Measurements from ENCODE around the gene KYNU.

Gene KYNU

GRCh38 chr2:142907653-142908052 is 30.2 kb downstream of the KYNU start:
- no peak for DNase-seq (ENCODE audit: low read depth)
- H3K4me3 ChIP-seq (replicated peaks; ENCODE audit: low read depth, low read length), result no peak overlapping the region
- TF ChIP-seq CTCF (IDR thresholded peaks at IDR 0.05; ENCODE audit: low read length, missing control alignments), result no peak

GRCh38 chr2:142914507-142915313 is 37.2 kb downstream of the KYNU start:
- DNase-seq (ENCODE audit: low read depth), result no peak
- H3K4me3 ChIP-seq (replicated peaks; ENCODE audit: low read depth, low read length), result no peak overlapping the region
- no peak for TF ChIP-seq CTCF (IDR thresholded peaks at IDR 0.05; ENCODE audit: low read length, missing control alignments)

GRCh38 chr2:142915502-142915901 is 38.0 kb downstream of the KYNU start:
- no peak overlapping the region for H3K4me3 ChIP-seq (replicated peaks; ENCODE audit: low read depth, low read length)
- DNase-seq (ENCODE audit: low read depth), result no peak
- TF ChIP-seq CTCF (IDR thresholded peaks at IDR 0.05; ENCODE audit: low read length, missing control alignments), result no peak

GRCh38 chr2:142918624-142919023 is 41.2 kb downstream of the KYNU start:
- no peak overlapping the region for H3K4me3 ChIP-seq (replicated peaks; ENCODE audit: low read depth, low read length)
- no peak for DNase-seq (ENCODE audit: low read depth)
- no peak for TF ChIP-seq CTCF (IDR thresholded peaks at IDR 0.05; ENCODE audit: low read length, missing control alignments)

GRCh38 chr2:142920571-142920970 is 43.1 kb downstream of the KYNU start:
- DNase-seq (ENCODE audit: low read depth), result no peak
- no peak for TF ChIP-seq CTCF (IDR thresholded peaks at IDR 0.05; ENCODE audit: low read length, missing control alignments)
- H3K4me3 ChIP-seq (replicated peaks; ENCODE audit: low read depth, low read length), result no peak overlapping the region

GRCh38 chr2:142926445-142926844 is 49.0 kb downstream of the KYNU start:
- DNase-seq (ENCODE audit: low read depth), result no peak
- no peak for TF ChIP-seq CTCF (IDR thresholded peaks at IDR 0.05; ENCODE audit: low read length, missing control alignments)

More at GRCh38 chr2:142926445-142926844, 49.0 kb downstream of the KYNU start:
- H3K4me3 ChIP-seq (replicated peaks; ENCODE audit: low read depth, low read length), result no peak overlapping the region

All from fibroblast of pulmonary artery (primary cell).